HL-60 (cell line): ENCODE measurements around the gene TTLL8.

ENCODE experiments used
- DNase-seq, 2 experiments: peaks; one replicate each; pipeline ENCODE4 v3.0.0-alpha.2; 2010 to 2020; ENCODE audit warnings: low read depth in 1 of 2, low spot score in 1 of 2
- H3K27ac ChIP-seq: fragments of 250-450 bp; sonication (Bioruptor Pico); replicated peaks from 2 replicates; pipeline ENCODE4 v1.5.1; 2020; ENCODE audit warnings: mild to moderate bottlenecking, moderate library complexity
- H3K27me3 ChIP-seq: fragments of 250-450 bp; sonication (Bioruptor Pico); 2 replicates; pipeline ENCODE4 v1.5.1; 2021; ENCODE audit warnings: mild to moderate bottlenecking, moderate library complexity; ENCODE audit not compliant: insufficient read depth, poor library complexity, severe bottlenecking
- H3K4me3 ChIP-seq: replicated peaks from 2 replicates; pipeline ENCODE4 v1.5.1; 2011; ENCODE audit warnings: mild to moderate bottlenecking, control low read depth, low read length; ENCODE audit not compliant: insufficient read depth
- GABPA ChIP-seq: IDR thresholded peaks from 2 replicates; pipeline ENCODE4 v1.6.1; 2012; ENCODE audit warnings: low read depth
- POLR2AphosphoS5 ChIP-seq: IDR thresholded peaks from 2 replicates; pipeline ENCODE4 v1.6.1; 2012; ENCODE audit warnings: low read depth
- REST ChIP-seq: IDR thresholded peaks from 2 replicates; pipeline ENCODE4 v1.6.1; 2012; ENCODE audit warnings: low read depth; ENCODE audit not compliant: insufficient replicate concordance
- SPI1 ChIP-seq: IDR thresholded peaks from 2 replicates; pipeline ENCODE4 v1.6.1; 2012; ENCODE audit warnings: low read depth, mild to moderate bottlenecking, borderline replicate concordance
- TF ChIP-seq, protein P1 (sequence below): IDR thresholded peaks from one replicate; pipeline ENCODE4 v1.5.1; 2011; ENCODE audit warnings: low read length, control low read depth, inconsistent platforms; ENCODE audit not compliant: insufficient read depth

Gene TTLL8

GRCh38 chr22:50089682-50090411, 31.7 kb upstream of the TTLL8 start, which contains the start of gene MOV10L1:
MOV10L1 (plus strand) TSS chr22:50090006; CDS start chr22:50090089, 83 bp downstream.
- DNase-seq: no peak
- H3K4me3 ChIP-seq: no peak within 1 kb of the TSS
- H3K27ac ChIP-seq: no peak within 1 kb of the TSS
- no peaks in the 10 kb centered on the region for H3K27me3 ChIP-seq
- no peak for TF ChIP-seq POLR2AphosphoS5
- TF ChIP-seq REST: no peak
- TF ChIP-seq, protein P1, sequence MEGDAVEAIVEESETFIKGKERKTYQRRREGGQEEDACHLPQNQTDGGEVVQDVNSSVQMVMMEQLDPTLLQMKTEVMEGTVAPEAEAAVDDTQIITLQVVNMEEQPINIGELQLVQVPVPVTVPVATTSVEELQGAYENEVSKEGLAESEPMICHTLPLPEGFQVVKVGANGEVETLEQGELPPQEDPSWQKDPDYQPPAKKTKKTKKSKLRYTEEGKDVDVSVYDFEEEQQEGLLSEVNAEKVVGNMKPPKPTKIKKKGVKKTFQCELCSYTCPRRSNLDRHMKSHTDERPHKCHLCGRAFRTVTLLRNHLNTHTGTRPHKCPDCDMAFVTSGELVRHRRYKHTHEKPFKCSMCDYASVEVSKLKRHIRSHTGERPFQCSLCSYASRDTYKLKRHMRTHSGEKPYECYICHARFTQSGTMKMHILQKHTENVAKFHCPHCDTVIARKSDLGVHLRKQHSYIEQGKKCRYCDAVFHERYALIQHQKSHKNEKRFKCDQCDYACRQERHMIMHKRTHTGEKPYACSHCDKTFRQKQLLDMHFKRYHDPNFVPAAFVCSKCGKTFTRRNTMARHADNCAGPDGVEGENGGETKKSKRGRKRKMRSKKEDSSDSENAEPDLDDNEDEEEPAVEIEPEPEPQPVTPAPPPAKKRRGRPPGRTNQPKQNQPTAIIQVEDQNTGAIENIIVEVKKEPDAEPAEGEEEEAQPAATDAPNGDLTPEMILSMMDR: no peak
- no peak for TF ChIP-seq GABPA
- TF ChIP-seq SPI1: no peak

GRCh38 chr22:50089231-50089630, 31.1 kb upstream of the TTLL8 start:
- H3K27ac ChIP-seq: no peak overlapping the region
- DNase-seq: no peak

DNA sequence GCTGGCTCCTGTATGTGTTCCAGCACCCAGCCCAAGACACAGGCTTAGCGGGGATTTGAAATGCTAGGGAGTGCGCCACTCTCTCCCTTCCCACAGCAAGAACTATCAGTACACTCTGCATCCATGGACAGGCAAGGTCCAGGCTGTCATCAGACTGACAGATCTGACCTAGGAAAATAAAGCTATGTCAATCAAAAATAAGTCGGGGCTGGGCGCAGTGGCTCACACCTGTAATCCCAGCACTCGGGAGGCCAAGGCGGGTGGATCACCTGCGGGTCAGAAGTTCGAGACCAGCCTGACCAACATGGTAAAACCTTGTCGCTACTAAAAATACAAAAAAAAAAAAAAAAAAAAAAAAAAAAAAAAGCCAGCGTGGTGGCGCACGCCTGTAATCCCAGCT, 30.0 kb upstream of the TTLL8 start:
- Histone ChIP-seq H3K4me3 (no peak overlapping the region), H3K27ac (no peak overlapping the region), H3K27me3 (no peaks in the 10 kb centered on the region)
- TF ChIP-seq, protein P1: no peak
- TF ChIP-seq SPI1: no peak
- TF ChIP-seq GABPA: no peak
- TF ChIP-seq REST: no peak
- no peak for TF ChIP-seq POLR2AphosphoS5
- DNase-seq: no peak

More at GRCh38 chr22:50089231-50089630, 31.1 kb upstream of the TTLL8 start:
- no peaks in the 10 kb centered on the region for H3K27me3 ChIP-seq
- no peak for TF ChIP-seq REST
- TF ChIP-seq POLR2AphosphoS5: no peak
- no peak for TF ChIP-seq GABPA
- no peak for TF ChIP-seq SPI1
- TF ChIP-seq, protein P1: no peak
- no peak overlapping the region for H3K4me3 ChIP-seq
